ENCODE results near the gene DNAJC21. TPM values are rescaled to one million over a fixed set of nuclear protein-coding genes. Genes with fewer than 3 reads are reported as not detected.

The DNAJC21 gene
- total and polyA plus RNA-seq, 9 of the 15 experiments (the other 6 are each of a cell fraction or from before 2014, with no cell fraction given), result 26.6 to 105 (median 70.7) TPM

- TF ChIP-seq FOXA3 (CRISPR knock-in tag; conservative IDR thresholded peaks at IDR 0.05 in 1 of 2, IDR thresholded peaks at IDR 0.05 in 1 of 2) (no peak), MYBL2 (IDR thresholded peaks at IDR 0.05; ENCODE audit: low read depth) (no peak), MYBL2 (CRISPR knock-in tag; IDR thresholded peaks at IDR 0.05; ENCODE audit: borderline replicate concordance) (no peak), MYC (IDR thresholded peaks at IDR 0.05; ENCODE audit: low read depth, low read length) (no peak), MYC (CRISPR knock-in tag; IDR thresholded peaks at IDR 0.05; ENCODE audit: borderline replicate concordance, low read depth) (no peak), L3MBTL2 (IDR thresholded peaks at IDR 0.05) (no peak), ATF2 (CRISPR knock-in tag; IDR thresholded peaks at IDR 0.05) (no peak), SIN3B (IDR thresholded peaks at IDR 0.05; ENCODE audit: low read depth) (no peak), HNRNPK (IDR thresholded peaks at IDR 0.05; ENCODE audit: low read depth, low read length, poor library complexity, severe bottlenecking) (no peak), ZNF311 (CRISPR knock-in tag; IDR thresholded peaks at IDR 0.05) (no peak), RBBP5 (IDR thresholded peaks at IDR 0.05; ENCODE audit: borderline replicate concordance, insufficient read depth, low read length, poor library complexity, severe bottlenecking) (no peak), HDGF (IDR thresholded peaks at IDR 0.05) (peak; percentile 28; the same call in 1 of the 2 replicates), SMARCA5 (IDR thresholded peaks at IDR 0.05) (0 out of 2 replicates have a peak, but pooled peaks have one; percentile 41), ARID3A (IDR thresholded peaks at IDR 0.05; ENCODE audit: borderline replicate concordance, low read depth, low read length) (no peak), TSC22D4 (tag; IDR thresholded peaks at IDR 0.05) (no peak), PRDM10 (IDR thresholded peaks at IDR 0.05; ENCODE audit: partially characterized antibody) (peak; percentile 41), GABPB1 (CRISPR knock-in tag; IDR thresholded peaks at IDR 0.05) (no peak), ZBTB26 (CRISPR knock-in tag; IDR thresholded peaks at IDR 0.05) (no peak), FOXJ2 (tag; IDR thresholded peaks at IDR 0.05) (no peak), CTBP1 (IDR thresholded peaks at IDR 0.05; ENCODE audit: borderline replicate concordance) (no peak), ILK (tag; IDR thresholded peaks at IDR 0.05; ENCODE audit: borderline replicate concordance, low read depth) (no peak), FOXK2 (conservative IDR thresholded peaks at IDR 0.05 in 1 of 2, IDR thresholded peaks at IDR 0.05 in 1 of 2; ENCODE audit: low read depth in 2 of 2) (peak in 1 of 2 experiments; percentile 3; a peak in 1 of 4 replicates)
Observed at GRCh38 chr5:34930870-34931269, 1.5 kb downstream of the DNAJC21 start (continued).
